DMS79 (cell line): ENCODE measurements around the gene GPRASP2.
A peak's percentile ranks its signal among the peaks of the same experiment; 100 is the strongest.
"Not testable (repeated sequence)": the region's sequence is repeated elsewhere in the genome, so short reads cannot be mapped to it uniquely, and the experiment has no call there.

Source experiments
- DNase-seq: peaks from one replicate; lab custom pipeline; 2025; lab: John Stamatoyannopoulos, UW

The GPRASP2 gene

DNA sequence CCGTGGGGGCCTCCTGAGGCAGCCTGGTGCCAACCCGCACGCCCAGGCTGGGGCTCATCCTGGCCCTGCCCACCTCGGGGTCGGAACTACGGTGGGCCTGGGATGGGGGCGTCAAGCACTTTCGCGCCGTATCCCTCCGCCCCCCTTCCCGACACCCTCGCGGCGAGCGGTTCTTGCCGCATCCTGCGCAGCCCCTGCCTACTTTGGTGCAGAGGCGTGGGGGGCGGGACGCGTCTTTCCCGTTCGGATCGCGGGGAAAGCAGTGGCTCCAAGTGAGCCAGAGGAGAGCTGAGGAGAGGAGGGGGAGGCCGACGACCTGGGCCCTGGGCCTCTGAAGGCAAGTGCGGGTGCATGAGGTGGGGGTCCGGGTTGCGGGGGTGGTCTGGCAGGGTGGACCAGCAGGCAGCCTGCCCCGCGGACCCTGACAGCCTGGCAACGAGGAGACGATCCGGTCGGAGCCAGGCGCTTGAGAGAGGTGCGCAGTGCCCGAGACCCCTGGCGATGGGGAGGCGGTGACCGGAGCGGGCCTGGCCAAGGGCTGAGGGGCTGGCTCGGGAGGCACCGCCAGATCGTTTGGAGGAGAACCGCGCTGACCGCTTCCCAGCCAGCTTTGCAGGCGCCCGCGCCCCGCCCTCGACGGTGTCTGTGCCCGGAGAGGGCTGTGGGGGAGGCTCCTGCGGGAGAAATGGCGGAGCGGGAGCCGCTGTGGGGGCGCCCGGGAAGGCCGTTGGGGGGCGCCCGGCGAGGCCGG, at the start of gene GPRASP2:
Gene GPRASP2 (plus strand): TSS at position 233 of the 751 bp plus-strand sequence. CDS start 2,422 bp downstream, outside the sequence.
- DNase-seq: peak; percentile 0

DNA sequence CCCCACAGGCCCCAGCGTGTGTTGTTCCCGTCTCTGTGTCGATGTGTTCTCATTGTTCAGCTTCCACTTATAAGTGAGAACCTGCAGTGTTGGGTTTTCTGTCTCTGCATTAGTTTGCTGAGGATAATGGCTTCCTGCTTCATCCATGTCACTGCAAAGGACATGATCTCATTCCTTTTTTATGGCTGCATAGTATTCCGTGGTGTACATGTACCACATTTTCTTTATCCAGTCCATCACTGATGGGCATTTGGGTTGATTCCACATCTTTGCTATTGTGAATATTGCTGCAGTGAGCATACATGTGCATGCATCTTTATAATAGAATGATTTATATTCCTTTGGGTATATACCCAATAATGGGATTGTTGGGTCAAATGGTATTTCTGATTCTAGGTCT, 48.4 kb upstream of the GPRASP2 start:
- DNase-seq: not testable (repeated sequence)

DNA sequence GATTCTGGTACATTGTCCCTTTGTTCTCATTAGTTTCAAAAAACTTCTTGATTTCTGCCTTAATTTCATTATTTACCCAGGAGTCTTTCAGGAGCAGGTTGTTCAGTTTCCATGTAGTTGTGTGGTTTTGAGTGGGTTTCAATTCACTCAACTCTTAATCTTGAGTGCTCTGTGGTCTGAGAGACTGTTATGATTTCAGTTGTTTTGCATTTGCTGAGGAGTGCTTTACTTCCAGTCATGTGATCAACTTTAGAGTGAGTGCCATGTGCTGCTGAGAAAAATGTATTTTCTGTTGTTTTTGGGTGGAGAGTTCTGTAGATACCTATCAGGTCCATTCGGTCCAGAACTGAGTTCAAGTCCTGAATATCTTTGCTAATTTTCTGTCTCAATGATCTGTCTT, 45.2 kb upstream of the GPRASP2 start:
- not testable (repeated sequence) for DNase-seq

DNA sequence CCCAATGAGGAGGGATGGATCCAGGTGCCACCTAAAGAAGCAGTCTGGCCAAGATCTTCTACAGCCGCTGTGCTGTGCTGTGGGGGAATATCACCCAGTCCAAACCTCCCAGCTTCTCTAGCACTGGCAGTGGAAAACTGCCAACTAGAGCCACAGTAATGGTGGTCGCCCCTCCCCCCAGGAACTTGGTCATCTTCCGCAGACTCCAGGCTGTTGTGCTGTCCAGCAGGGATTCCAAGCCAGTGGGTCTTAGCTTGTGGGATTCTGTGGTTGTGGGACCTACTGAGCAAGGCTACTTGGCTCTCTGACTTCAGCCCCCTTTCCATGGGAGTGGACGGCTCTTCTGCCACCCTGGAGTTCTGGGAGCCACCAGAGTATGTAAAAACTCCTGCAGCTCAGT, 42.7 kb upstream of the GPRASP2 start:
- DNase-seq: no peak

DNA sequence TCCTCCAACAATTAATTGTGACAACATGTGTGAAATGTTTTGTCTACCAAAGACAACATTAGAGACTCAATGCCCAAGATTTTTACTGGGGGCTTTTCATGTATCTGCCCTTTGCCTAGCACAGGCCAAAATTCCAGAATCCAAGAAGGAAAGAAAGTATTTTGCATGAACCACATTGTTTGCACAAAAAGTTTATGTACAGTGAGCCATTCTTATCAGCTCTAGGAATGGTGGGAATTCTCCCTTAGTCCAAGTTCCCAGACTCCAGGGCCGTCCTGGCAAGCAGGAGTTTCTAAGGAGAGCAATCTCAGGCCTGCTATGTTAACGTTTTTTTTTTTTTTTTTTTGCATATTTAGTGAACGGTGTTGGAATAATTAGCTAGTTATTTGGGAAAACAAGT, 39.4 kb upstream of the GPRASP2 start:
- DNase-seq: no peak

DNA sequence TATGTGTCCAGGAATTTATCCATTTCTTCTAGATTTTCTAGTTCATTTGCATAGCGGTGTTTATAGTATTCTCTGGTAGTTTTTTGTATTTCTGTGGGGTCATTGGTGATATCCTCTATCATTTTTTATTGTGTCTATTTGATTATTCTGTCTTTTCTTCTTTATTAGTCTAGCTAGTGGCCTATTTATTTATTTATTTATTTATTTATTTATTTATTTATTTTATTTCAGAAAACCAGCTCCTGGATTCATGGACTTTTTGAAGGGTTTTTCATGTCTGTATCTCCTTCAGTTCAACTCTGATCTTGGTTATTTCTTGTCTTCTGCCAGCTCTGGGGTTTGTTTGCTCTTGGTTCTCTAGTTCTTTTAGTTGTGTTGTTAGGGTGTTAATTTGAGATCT, 34.8 kb upstream of the GPRASP2 start:
- not testable (repeated sequence) for DNase-seq

DNA sequence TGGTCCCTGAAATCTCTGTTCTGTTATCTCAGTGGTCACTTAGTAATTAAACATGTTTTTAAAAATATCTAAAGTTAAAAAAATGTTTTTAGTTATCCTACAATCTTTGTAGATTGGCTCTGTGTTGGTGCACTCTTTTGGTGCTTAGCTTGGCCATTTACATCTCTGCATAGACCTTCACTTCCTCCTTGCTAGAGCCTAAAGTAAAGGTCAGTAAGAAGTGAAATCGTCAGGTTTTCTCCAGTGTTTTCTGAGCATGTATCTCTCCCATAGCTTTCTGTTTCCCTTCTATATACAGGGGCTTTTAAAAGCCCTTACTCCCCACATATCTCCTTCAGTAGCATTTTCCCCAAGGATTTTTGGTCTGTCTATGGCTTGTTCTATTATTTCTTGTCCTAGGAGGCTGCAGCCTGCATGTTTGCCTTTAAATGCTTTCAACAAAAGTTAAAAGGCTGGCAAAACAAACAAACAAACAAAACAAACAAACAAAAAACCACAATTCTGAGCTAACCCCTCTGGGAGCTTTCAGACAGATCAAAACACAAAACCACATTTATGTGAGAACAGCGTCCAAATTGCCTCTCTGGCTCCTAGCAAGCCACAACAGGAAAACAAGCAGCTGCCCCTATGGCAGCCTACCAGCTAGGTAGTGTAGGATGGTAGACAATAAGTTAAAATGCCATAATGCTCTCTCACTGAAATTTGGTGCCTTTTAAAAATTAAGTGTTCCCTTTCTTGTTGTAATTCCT, 27.3 kb upstream of the GPRASP2 start:
- peak; percentile 24 for DNase-seq

DNA sequence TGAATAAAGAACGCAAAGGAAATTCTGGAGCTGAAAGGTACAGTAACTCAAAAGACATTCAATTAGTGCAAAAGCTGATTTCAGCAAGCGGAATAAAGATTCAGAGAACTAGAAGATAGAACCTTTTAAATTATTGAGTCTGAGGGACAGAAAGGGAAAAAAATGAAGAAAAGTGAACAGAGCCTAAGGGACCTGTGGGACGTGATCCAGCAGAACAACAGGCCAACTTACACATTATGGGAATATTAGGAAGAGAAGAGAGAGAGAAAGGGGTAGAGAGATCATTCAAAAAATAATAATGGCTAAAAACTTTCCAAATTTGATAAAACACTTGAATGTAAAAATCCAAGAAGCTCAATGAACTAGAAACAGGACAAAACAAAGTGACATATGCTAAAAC, 17.5 kb upstream of the GPRASP2 start:
- DNase-seq: no peak

DNA sequence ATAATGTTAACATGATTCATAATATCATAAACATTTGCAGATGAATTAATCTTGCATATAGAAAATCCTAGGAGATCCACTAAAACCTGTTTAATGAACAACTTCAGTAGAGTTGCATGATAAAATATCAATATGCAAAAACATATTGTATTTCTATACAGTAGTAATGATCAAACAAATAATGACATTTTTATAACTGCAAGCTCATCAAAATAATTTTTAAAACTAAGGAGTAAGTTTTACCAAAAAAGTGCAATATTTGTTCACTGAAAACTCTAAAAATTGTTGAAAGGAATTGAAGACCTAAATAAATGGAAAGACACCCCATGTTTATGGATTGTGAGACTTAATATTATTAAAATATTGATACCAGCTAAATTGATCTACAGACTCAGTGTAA, 15.9 kb upstream of the GPRASP2 start:
- DNase-seq: no peak

DNA sequence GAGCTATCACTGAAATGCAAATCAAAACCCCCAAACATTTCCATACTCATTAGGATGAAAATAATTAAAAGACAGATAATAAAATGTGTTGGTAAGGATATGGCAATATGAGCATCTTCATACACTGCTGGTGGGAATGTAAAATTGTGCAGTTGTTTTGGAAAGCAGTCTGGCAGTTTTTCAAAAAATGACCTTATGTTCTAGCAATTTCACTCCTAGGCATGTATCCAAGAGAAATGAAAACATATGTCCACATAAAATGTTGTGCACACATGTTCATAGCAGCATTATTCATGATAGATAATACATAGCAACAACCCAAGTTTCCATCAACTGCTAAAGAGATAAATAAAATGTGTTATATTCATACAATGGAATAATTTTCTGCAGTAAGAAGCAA, 14.8 kb upstream of the GPRASP2 start:
- DNase-seq: no peak

DNA sequence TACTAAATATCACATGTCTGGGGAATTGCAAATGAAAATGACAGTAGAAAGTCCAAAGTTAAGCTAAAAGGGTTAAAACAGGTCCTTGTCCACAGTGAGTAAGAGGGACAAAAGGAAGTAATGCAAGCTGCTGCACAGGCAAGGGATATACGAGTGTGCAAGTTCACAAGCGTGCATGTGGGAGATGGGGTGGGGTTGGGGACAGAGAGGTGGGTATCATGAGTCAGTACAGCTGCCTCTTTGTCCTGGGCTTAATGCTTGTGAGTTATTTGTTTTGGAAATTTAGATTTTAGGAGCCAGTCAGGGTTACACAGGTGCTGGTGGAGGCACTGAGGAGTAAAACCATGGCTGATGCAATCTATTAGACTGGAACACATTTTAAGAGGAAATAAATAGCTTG, 3.3 kb upstream of the GPRASP2 start:
- no peak for DNase-seq

DNA sequence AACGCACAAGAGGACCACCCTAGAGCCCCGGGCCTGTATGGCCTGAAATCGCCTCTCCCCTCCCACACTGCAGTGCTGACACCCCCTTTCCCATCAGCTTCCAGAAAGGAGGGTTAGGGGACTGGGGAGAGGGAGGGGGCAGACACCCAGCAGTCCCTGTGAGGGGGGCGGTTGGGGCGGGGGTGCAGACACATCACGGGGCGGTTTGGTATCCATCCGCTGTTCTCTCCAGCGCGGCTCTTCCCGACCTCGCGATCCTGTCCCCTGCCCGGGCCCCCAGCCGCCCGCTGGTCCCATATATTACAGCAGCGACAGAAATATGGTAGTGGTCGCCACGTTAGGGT, 404 bp upstream of the GPRASP2 start:
- no peak for DNase-seq

DNA sequence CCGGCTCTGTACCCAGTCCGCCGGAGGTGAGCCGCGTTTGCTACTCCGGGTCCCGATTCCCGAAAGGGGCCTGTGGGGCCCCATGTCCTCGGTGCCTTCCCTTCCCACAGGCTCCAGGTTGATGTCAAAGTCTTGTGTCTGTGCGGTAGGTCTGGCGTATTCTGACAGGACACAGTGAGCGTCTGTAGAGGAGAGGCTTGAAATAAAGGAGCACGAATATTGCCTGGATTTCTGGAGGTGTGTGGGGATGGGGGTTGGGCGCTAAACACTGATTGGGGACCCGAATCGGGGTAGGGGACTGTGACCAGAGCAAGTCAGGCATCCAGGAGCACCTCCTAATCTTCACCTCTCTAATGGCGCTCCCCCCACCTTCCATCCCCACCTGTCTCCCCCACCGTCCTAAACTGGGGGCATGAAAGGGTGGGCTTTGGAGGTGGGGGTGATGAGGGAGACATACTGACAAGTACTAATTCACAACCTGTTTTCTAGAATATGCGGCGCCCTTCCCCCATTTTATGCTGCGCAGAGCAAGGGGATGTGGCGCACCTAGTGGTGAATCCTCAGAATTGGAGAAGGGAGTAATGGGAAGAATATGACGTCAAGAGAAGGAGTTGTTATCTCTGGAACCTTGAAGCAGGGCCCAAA, 855 bp downstream of the GPRASP2 start:
- DNase-seq: peak; percentile 15

DNA sequence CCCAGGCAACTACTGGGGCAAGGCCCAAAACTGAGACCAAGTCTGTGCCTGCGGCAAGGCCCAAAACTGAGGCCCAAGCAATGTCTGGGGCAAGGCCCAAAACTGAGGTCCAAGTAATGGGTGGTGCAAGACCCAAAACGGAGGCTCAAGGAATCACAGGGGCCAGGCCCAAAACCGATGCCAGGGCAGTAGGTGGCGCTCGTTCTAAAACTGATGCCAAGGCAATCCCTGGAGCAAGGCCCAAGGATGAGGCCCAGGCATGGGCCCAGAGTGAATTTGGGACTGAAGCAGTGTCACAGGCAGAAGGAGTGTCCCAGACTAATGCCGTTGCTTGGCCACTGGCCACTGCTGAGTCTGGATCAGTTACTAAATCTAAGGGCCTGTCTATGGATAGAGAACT, 2.7 kb downstream of the GPRASP2 start:
- DNase-seq: no peak

DNA sequence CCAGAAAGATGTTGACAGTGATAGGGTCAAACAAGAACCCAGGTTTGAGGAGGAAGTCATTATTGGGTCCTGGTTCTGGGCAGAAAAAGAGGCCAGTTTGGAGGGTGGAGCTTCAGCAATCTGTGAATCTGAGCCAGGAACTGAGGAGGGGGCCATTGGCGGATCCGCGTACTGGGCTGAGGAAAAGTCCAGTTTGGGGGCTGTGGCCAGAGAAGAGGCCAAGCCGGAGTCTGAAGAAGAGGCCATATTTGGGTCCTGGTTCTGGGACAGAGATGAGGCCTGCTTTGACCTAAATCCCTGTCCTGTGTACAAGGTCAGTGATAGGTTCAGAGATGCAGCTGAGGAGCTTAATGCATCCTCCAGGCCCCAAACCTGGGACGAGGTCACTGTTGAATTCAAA, 3.7 kb downstream of the GPRASP2 start:
- no peak for DNase-seq

DNA sequence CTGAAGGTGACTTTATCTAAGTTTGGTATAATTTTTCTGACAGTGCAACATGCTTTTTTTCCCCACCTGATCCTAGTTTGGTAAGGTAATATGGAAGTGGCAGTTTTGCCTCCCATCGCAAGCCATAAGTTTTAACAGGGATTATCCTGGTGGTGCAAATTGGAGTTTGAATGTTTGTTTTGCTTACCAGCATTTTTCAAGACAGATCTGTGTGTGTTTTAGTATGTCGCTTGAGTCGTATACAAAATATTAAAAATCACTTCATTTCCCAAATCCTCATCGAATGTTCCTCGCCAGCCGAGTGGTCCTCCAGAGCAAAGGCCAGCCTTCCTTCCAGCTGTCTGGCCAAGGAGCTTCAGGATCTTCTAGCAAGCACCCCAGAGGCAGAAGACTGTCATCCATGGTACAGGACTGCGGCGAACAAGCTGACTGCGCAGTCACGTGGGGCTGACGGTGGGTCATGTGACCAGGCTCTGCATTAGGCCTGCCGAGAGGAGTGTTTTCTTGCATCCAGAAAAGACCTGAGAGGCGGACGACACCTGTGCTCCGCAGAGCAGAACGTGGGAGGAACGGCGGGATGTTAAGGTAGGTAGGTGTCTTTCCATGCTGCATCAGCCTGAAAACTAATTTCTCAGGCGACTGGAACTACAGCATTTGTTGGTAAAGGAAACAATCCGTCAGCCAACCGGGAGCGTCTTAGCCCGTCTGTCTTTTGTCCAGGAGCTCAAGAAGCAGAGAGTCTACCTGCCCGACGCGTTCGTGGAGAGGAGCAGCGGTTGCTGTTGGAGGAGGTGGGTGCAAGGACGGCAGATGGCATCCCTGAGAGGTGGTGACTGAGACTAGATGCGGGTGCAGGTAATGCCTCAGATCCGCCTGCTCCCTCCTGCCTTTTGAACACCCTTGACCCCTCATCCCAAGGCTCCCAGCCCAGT, 8.3 kb downstream of the GPRASP2 start, which contains the start of gene GPRASP3:
Gene GPRASP3 (plus strand): TSS at position 507 of the 932 bp plus-strand sequence. CDS start 28,253 bp downstream, outside the sequence.
- peak; percentile 55 for DNase-seq

DNA sequence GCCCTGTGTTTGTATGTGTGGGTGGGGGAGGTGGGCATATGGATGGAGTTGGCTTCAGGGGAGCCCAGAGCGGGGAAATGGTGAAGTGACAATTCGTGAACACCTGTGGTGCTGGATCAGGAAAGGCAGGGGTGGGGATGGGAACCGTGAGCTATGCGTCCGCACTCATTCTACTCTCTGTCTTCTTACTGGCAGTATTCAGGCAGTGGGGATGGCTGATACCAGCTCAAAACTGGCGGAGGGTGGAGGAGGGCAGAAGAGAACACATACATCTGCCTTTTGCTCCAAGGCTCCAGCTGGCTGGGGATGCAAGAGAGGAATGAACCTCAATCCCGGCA, 8.9 kb downstream of the GPRASP2 start:
- not testable (repeated sequence) for DNase-seq

DNA sequence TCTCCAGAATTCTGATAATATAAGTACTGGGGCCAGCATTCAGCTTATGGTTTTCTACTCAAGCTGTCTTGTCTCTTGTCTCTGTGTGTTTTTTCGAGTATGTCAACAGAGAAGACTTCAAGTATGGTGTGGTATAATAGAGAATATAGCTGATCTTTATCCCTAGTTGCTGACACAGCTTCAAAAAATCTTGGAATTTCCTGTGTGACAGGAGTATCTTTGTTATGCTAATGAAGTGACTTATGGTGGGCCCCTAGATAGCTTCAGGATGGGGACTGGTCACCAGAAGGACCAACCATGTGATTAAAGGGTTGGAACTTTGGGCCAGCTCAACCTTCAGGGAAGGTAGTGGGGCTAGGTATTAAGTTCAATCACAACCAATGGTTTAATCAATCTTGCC, 11.2 kb downstream of the GPRASP2 start:
- DNase-seq: no peak

DNA sequence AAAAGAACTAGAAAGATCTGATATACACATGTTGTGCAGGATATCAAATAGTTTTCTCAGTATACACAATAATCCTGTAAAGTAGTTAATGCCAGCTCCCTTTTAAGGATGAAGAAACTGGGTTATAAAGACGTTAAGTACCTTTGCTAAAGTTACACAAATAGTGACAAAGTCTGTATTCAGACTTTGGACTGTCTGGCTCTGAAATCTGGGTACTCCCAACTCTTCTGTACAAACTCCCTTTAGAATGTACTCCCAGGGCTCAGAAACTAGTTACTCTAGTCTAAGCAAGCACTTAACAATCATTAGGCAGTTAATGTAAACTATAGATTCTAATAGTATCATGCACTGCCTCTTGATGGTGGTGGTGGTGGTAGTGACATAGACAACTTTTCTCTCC, 15.5 kb downstream of the GPRASP2 start:
- DNase-seq: no peak

DNA sequence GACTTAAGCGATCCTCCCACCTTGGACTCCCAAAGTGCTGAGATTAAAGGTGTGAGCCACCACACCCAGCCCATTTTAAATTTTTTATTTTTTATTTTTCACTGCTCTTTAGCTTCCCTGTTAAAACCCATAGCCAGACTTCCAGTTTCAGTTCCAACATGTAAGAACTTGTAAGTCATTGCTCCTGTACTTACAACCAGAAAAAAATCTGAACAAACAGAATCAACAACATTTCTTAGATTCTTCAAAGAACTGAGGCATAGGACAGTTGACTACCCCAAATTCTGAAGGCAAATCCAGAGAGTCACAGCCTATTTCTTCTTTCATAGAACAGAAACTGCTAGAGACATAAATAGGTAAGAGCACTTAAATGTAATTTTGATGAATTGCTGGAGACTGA, 16.4 kb downstream of the GPRASP2 start:
- DNase-seq: no peak

DNA sequence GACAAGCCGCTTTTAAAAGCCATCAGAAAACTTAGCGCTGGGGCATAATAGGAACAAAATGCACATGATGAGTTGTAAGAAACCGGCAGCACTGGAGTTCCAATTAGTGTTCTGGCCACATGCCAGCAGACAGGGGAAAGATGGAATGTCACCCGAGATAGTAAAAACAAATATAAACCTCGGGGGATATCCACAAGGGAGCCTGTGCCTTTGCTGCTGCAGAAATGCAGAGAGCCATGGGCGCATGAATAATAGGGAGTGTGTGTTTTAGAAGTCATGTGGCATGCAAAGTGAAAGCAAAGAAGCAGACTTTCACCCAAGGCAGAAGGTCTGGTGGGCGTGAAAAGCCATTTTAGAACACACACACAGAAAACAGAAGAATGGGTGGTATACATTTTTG, 27.4 kb downstream of the GPRASP2 start:
- DNase-seq: no peak

DNA sequence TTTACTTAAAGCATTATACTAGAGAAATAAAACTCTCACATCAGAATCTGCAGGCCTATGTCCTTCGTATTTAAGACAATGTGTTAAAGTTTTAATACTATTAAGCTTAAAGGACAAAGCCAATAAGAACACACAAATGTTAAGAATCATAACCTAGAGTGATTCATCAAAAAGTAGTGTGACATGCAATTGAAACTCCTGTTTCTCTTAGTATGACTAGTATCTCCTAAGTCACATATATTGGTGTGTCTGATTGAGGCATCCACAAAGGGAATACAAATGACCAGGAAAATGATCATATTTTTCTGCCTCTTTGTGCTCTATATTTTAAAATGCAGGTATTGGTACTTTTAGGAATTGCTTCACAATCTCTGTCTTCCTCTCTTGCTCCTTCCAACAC, 32.1 kb downstream of the GPRASP2 start:
- DNase-seq: no peak
